Astrocyte (in vitro differentiated cells and primary cell): ENCODE data around the gene CD151. TPM values are rescaled to one million over a fixed set of nuclear protein-coding genes. Genes with fewer than 3 reads are reported as not detected.

ENCODE experiments used
- DNase-seq: peaks from one replicate; pipeline ENCODE4 v3.0.0-alpha.2; 2010; ENCODE audit warnings: low read depth
- FAIRE-seq: peaks from 2 replicates; lab custom pipeline; 2011; peaks lifted over from hg19 to GRCh38; lab: Jason Lieb, UNC
- H2AFZ ChIP-seq: 2 replicates; pipeline ENCODE4 v1.6.0; 2012; ENCODE audit warnings: low read depth, low read length, inconsistent platforms
- H3K27ac ChIP-seq: 2 replicates; pipeline ENCODE4 v1.5.1; 2011; ENCODE audit warnings: low read depth, low read length, inconsistent platforms
- H3K27me3 ChIP-seq: 2 replicates; pipeline ENCODE4 v1.6.0; 2011; ENCODE audit warnings: low read length, inconsistent platforms; ENCODE audit not compliant: insufficient read depth
- H3K36me3 ChIP-seq: 2 replicates; pipeline ENCODE4 v1.5.1; 2011; ENCODE audit warnings: low read length, inconsistent platforms; ENCODE audit not compliant: insufficient read depth
- H3K4me1 ChIP-seq: 2 replicates; pipeline ENCODE4 v1.5.1; 2011; ENCODE audit warnings: low read length, inconsistent platforms; ENCODE audit not compliant: insufficient read depth
- H3K4me2 ChIP-seq: 2 replicates; pipeline ENCODE4 v1.6.0; 2012; ENCODE audit warnings: low read length, inconsistent platforms
- H3K4me3 ChIP-seq: 2 replicates; pipeline ENCODE4 v1.5.1; 2011; ENCODE audit warnings: low read depth, mild to moderate bottlenecking, low read length, inconsistent platforms; ENCODE audit not compliant: insufficient read depth
- H3K79me2 ChIP-seq: 2 replicates; pipeline ENCODE4 v1.6.0; 2012; ENCODE audit warnings: mild to moderate bottlenecking, low read length, inconsistent platforms; ENCODE audit not compliant: insufficient read depth
- H3K9ac ChIP-seq: 2 replicates; pipeline ENCODE4 v1.6.0; 2012; ENCODE audit warnings: mild to moderate bottlenecking, low read length, inconsistent platforms
- H3K9me3 ChIP-seq: 2 replicates; pipeline ENCODE4 v1.5.1; 2012; ENCODE audit warnings: low read depth, mild to moderate bottlenecking, low read length, inconsistent platforms; ENCODE audit not compliant: insufficient read depth
- H4K20me1 ChIP-seq: 2 replicates; pipeline ENCODE4 v1.6.0; 2012; ENCODE audit warnings: low read length, inconsistent platforms; ENCODE audit not compliant: insufficient read depth
- H3K27ac Mint-ChIP-seq: one replicate; pipeline ENCODE4 v1.8.0; 2021; ENCODE audit warnings: mild to moderate bottlenecking, mixed read lengths; ENCODE audit not compliant: unreplicated experiment
- H3K27me3 Mint-ChIP-seq: one replicate; pipeline ENCODE4 v1.8.0; 2021; ENCODE audit warnings: low read depth, mixed read lengths; ENCODE audit not compliant: unreplicated experiment
- H3K36me3 Mint-ChIP-seq: one replicate; pipeline ENCODE4 v1.8.0; 2021; ENCODE audit warnings: low read depth, mixed read lengths; ENCODE audit not compliant: unreplicated experiment
- H3K4me1 Mint-ChIP-seq: one replicate; pipeline ENCODE4 v1.8.0; 2021; ENCODE audit warnings: low read depth, mixed read lengths; ENCODE audit not compliant: unreplicated experiment
- H3K4me3 Mint-ChIP-seq: one replicate; pipeline ENCODE4 v1.8.0; 2021; ENCODE audit warnings: mild to moderate bottlenecking, moderate library complexity, mixed read lengths; ENCODE audit not compliant: unreplicated experiment
- H3K9me3 Mint-ChIP-seq: one replicate; pipeline ENCODE4 v1.8.0; 2021; ENCODE audit warnings: mild to moderate bottlenecking, mixed read lengths; ENCODE audit not compliant: unreplicated experiment
- EZH2 ChIP-seq: IDR thresholded peaks from 2 replicates; pipeline ENCODE4 v1.6.1; 2012; ENCODE audit warnings: mild to moderate bottlenecking, low read length, inconsistent platforms; ENCODE audit not compliant: insufficient read depth
- total RNA-seq: library from RNA; stranded (reverse); gene quantifications from 2 replicates; pipeline ENCODE4 v1.2.1, GENCODE V29; 2021
- TF ChIP-seq, protein P1 (sequence below): IDR thresholded peaks from 2 replicates; pipeline ENCODE4 v1.5.1; 2011; ENCODE audit warnings: low read depth, mild to moderate bottlenecking, inconsistent platforms, low read length, moderate library complexity; ENCODE audit not compliant: insufficient read depth

Gene CD151
- total RNA-seq, 1 donor from 2014 or later, result 421 TPM

DNA sequence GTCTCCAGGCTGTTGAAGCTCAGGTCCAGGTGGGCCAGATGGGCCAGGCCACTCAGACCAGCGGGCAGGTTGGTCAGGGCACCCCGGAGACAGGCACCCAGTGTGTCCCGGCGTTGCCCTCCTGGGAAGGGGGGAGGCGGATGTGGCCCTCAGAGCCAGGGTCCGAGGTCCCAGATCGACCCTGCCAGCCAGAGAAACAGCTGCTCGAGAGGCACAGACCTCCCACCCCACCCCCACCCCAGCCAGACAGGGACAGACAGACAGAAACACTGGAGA, 29.3 kb upstream of the CD151 start:
- no peak overlapping the region for H3K4me3 Mint-ChIP-seq
- H3K27me3 ChIP-seq, result no peaks in the 10 kb centered on the region
- no peak for TF ChIP-seq EZH2
- TF ChIP-seq, protein P1, sequence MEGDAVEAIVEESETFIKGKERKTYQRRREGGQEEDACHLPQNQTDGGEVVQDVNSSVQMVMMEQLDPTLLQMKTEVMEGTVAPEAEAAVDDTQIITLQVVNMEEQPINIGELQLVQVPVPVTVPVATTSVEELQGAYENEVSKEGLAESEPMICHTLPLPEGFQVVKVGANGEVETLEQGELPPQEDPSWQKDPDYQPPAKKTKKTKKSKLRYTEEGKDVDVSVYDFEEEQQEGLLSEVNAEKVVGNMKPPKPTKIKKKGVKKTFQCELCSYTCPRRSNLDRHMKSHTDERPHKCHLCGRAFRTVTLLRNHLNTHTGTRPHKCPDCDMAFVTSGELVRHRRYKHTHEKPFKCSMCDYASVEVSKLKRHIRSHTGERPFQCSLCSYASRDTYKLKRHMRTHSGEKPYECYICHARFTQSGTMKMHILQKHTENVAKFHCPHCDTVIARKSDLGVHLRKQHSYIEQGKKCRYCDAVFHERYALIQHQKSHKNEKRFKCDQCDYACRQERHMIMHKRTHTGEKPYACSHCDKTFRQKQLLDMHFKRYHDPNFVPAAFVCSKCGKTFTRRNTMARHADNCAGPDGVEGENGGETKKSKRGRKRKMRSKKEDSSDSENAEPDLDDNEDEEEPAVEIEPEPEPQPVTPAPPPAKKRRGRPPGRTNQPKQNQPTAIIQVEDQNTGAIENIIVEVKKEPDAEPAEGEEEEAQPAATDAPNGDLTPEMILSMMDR, result no peak
- H3K4me1 Mint-ChIP-seq, result no peaks in the 10 kb centered on the region
- H3K79me2 ChIP-seq, result peaks cover 29% of the 10 kb centered on the region
- no peak overlapping the region for H3K4me3 ChIP-seq
- H3K9me3 Mint-ChIP-seq, result no peaks in the 10 kb centered on the region
- no peaks in the 10 kb centered on the region for H3K36me3 Mint-ChIP-seq
- H3K27ac ChIP-seq, result no peak overlapping the region
- DNase-seq (no peak), FAIRE-seq (no peak)
- H3K9me3 ChIP-seq, result no peaks in the 10 kb centered on the region
- no peak overlapping the region for H3K27ac Mint-ChIP-seq
- H3K4me2 ChIP-seq, result peak overlapping the region; percentile 93
- no peaks in the 10 kb centered on the region for H3K36me3 ChIP-seq
- H3K9ac ChIP-seq, result peak overlapping the region; percentile 71
- peaks cover 22% of the 10 kb centered on the region for H3K4me1 ChIP-seq
- H2AFZ ChIP-seq, result no peak overlapping the region
- peaks cover 22% of the 10 kb centered on the region for H4K20me1 ChIP-seq
- H3K27me3 Mint-ChIP-seq, result no peaks in the 10 kb centered on the region

DNA sequence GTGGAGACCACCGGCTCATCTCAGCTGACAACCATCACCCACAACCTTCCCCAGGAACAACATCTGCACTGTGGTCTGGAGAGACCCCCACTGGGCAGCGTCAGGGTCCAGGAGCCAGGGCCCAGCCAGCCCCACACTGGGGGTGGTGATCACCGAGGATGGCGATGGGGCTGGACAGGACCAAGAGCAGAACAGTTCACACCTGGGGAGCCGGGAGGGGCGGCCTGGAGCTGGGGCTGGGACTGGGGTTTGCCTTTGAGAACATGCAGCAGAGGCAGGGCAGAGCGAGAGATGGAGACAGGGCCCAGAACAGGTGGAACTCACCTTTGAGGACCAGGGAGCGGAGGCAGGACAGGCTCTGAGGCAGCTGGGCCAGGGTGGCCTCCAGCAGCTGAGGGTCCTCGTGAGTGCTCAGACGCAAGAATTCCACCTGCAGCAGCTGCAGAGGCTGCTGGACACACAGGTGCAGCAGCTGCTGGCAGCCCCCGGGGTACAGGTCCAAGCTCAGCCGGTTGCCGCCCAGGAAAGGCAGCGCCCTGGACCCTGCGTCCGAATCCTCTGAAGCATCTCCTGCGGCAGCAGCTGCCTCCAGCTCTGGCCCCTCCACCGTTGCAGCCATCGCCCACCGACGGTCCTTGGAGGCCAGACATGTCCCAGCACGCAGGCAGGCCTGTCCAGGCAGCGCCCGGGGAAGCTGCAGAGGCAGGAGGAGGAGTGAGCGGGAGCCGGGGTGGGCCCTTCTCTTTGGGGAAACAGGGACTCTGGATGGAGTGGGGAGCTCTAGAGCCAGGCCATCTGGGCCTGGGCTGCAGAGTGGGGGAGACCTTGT, 28.8 kb upstream of the CD151 start:
- Histone ChIP-seq H3K4me2 (peak overlapping the region; percentile 93), H3K36me3 (no peaks in the 10 kb centered on the region), H3K27me3 (no peaks in the 10 kb centered on the region), H4K20me1 (peaks cover 20% of the 10 kb centered on the region), H3K27ac (no peak overlapping the region), H2AFZ (peak overlapping the region; percentile 2), H3K79me2 (peaks cover 35% of the 10 kb centered on the region), H3K4me1 (peaks cover 26% of the 10 kb centered on the region), H3K9me3 (no peaks in the 10 kb centered on the region), H3K9ac (peak overlapping the region; percentile 71), H3K4me3 (peak overlapping the region; percentile 57)
- H3K27ac Mint-ChIP-seq, result no peak overlapping the region
- FAIRE-seq (no peak), DNase-seq (no peak)
- H3K4me3 Mint-ChIP-seq, result peak overlapping the region; percentile 79
- no peaks in the 10 kb centered on the region for H3K4me1 Mint-ChIP-seq
- H3K36me3 Mint-ChIP-seq, result no peaks in the 10 kb centered on the region
- no peaks in the 10 kb centered on the region for H3K9me3 Mint-ChIP-seq
- no peaks in the 10 kb centered on the region for H3K27me3 Mint-ChIP-seq
- TF ChIP-seq, protein P1, result no peak
- TF ChIP-seq EZH2, result no peak

GRCh38 chr11:804599-804964, 28.2 kb upstream of the CD151 start:
- Histone ChIP-seq H3K36me3 (no peaks in the 10 kb centered on the region), H3K79me2 (peaks cover 39% of the 10 kb centered on the region), H3K4me1 (peaks cover 26% of the 10 kb centered on the region), H4K20me1 (peaks cover 14% of the 10 kb centered on the region), H2AFZ (peak overlapping the region; percentile 2), H3K27ac (peak overlapping the region; percentile 6), H3K27me3 (no peaks in the 10 kb centered on the region), H3K4me3 (peak overlapping the region; percentile 57), H3K9ac (peak overlapping the region; percentile 71), H3K4me2 (peak overlapping the region; percentile 93), H3K9me3 (no peaks in the 10 kb centered on the region)
- Mint-ChIP-seq H3K4me1 (no peaks in the 10 kb centered on the region), H3K9me3 (no peaks in the 10 kb centered on the region), H3K4me3 (peak overlapping the region; percentile 79), H3K27me3 (no peaks in the 10 kb centered on the region), H3K27ac (no peak overlapping the region), H3K36me3 (no peaks in the 10 kb centered on the region)
- TF ChIP-seq, protein P1, result no peak
- TF ChIP-seq EZH2, result no peak
- FAIRE-seq (no peak), DNase-seq (no peak)
